IMR-90 (cell line): ENCODE measurements around the gene CEP295NL. TPM values are rescaled to one million over a fixed set of nuclear protein-coding genes. Genes with fewer than 3 reads are reported as not detected.

Experiments
- ATAC-seq: fragments of 200-7000 bp; cut with Tn5 transposase; 2 replicates; pipeline ENCODE4 v1.9.1; 2020; ENCODE audit warnings: low read depth, mild to moderate bottlenecking, moderate library complexity
- BruUV-seq: library from RNA; stranded (reverse); fragments of 400-500 nt; replicated peaks from 2 replicates; lab custom pipeline; 2021; lab: Mats Ljungman, UMichigan
- CTCF ChIA-PET: fragments of 300-600 bp; formaldehyde crosslinking; extraction: SDS; loops from one replicate; lab custom pipeline; 2021; ENCODE audit warnings: antibody characterized with exemption; lab: Yijun Ruan, JAX
- POLR2A ChIA-PET: fragments of 300-600 bp; sonication (Branson Sonifier 250); formaldehyde crosslinking; loops from one replicate; lab custom pipeline; 2022; ENCODE audit warnings: antibody characterized with exemption; ENCODE audit not compliant: unreplicated experiment; lab: Charles Lee
- DNase-seq: peaks from one replicate; pipeline ENCODE4 v3.0.0; 2013
- H2AFZ ChIP-seq: replicated peaks from 2 replicates; pipeline ENCODE3; 2013; ENCODE audit warnings: low read length, mild to moderate bottlenecking; ENCODE audit not compliant: poor library complexity
- H2AK5ac ChIP-seq: 2 replicates; pipeline ENCODE4 v1.6.1; 2013; ENCODE audit warnings: low read depth, low read length, inconsistent platforms
- H2AK9ac ChIP-seq: replicated peaks from 2 replicates; pipeline ENCODE3; 2013; ENCODE audit warnings: mild to moderate bottlenecking, low read depth, low read length, moderate library complexity; ENCODE audit not compliant: poor library complexity
- H2BK120ac ChIP-seq: 2 replicates; pipeline ENCODE4 v1.6.1; 2013; ENCODE audit warnings: low read depth, low read length, inconsistent platforms
- H2BK15ac ChIP-seq: 3 replicates; pipeline ENCODE4 v1.6.1; 2013; ENCODE audit warnings: low read depth, low read length, inconsistent platforms
- H2BK20ac ChIP-seq: 2 replicates; pipeline ENCODE4 v1.6.1; 2013; ENCODE audit warnings: low read depth, mild to moderate bottlenecking, inconsistent platforms, low read length, moderate library complexity
- H2BK5ac ChIP-seq: 2 replicates; pipeline ENCODE4 v1.6.1; 2013; ENCODE audit warnings: mild to moderate bottlenecking, low read depth, low read length, inconsistent platforms; ENCODE audit not compliant: poor library complexity, severe bottlenecking
- H3K14ac ChIP-seq: replicated peaks from 2 replicates; pipeline ENCODE4 v1.6.1; 2013; ENCODE audit warnings: low read depth, low read length, inconsistent platforms
- H3K18ac ChIP-seq: 2 replicates; pipeline ENCODE4 v1.6.1; 2013; ENCODE audit warnings: low read depth, low read length, control low read depth
- H3K23ac ChIP-seq: 2 replicates; pipeline ENCODE4 v1.6.1; 2013; ENCODE audit warnings: low read depth, low read length, inconsistent platforms
- H3K27ac ChIP-seq: 2 replicates; pipeline ENCODE4 v1.5.1; 2013; ENCODE audit warnings: mild to moderate bottlenecking, control low read depth, low read length; ENCODE audit not compliant: insufficient read depth
- H3K27me3 ChIP-seq: 2 replicates; pipeline ENCODE4 v1.6.1; 2013; ENCODE audit warnings: low read length; ENCODE audit not compliant: control insufficient read depth, insufficient read depth
- H3K36me3 ChIP-seq: 2 replicates; pipeline ENCODE4 v1.6.1; 2013; ENCODE audit warnings: low read length, mixed read lengths; ENCODE audit not compliant: control insufficient read depth, insufficient read depth
- H3K4ac ChIP-seq: 2 replicates; pipeline ENCODE4 v1.6.1; 2013; ENCODE audit warnings: low read depth, low read length, inconsistent platforms
- H3K4me1 ChIP-seq: 2 replicates; pipeline ENCODE4 v1.6.1; 2013; ENCODE audit warnings: low read length, mixed read lengths; ENCODE audit not compliant: control insufficient read depth, insufficient read depth
- H3K4me2 ChIP-seq: 2 replicates; pipeline ENCODE4 v1.6.1; 2013; ENCODE audit warnings: low read depth, mild to moderate bottlenecking, control low read depth, low read length, moderate library complexity
- H3K4me3 ChIP-seq: 2 replicates; pipeline ENCODE4 v1.5.1; 2013; ENCODE audit warnings: low read depth, mild to moderate bottlenecking, control low read depth, low read length, moderate library complexity; ENCODE audit not compliant: insufficient read depth
- H3K56ac ChIP-seq: 2 replicates; pipeline ENCODE4 v1.6.1; 2013; ENCODE audit warnings: low read length, inconsistent platforms; ENCODE audit not compliant: insufficient read depth; ENCODE audit errors: extremely low read depth
- H3K79me1 ChIP-seq, 2 experiments: 2 replicates each; pipeline ENCODE4 v1.6.1; 2013; ENCODE audit warnings: low read length in 2 of 2, inconsistent platforms in 1 of 2, low read depth in 1 of 2
- H3K9ac ChIP-seq: 2 replicates; pipeline ENCODE4 v1.6.1; 2013; ENCODE audit warnings: low read depth, low read length, control low read depth
- H3K9me1 ChIP-seq: 2 replicates; pipeline ENCODE4 v1.6.1; 2013; ENCODE audit warnings: low read length, inconsistent platforms; ENCODE audit not compliant: insufficient read depth
- H3K9me3 ChIP-seq: 2 replicates; pipeline ENCODE4 v1.6.1; 2013; ENCODE audit warnings: low read length; ENCODE audit not compliant: control insufficient read depth, insufficient read depth
- H4K20me1 ChIP-seq: 2 replicates; pipeline ENCODE4 v1.6.1; 2013; ENCODE audit warnings: low read length, inconsistent platforms; ENCODE audit not compliant: insufficient read depth
- H4K5ac ChIP-seq: 2 replicates; pipeline ENCODE4 v1.6.1; 2013; ENCODE audit warnings: mild to moderate bottlenecking, low read depth, low read length, control low read depth
- H4K8ac ChIP-seq, 2 experiments: 2 replicates each; pipeline ENCODE4 v1.6.1; 2013; ENCODE audit warnings: low read depth in 2 of 2, low read length in 2 of 2, control low read depth in 1 of 2, inconsistent platforms in 1 of 2
- H4K91ac ChIP-seq: 2 replicates; pipeline ENCODE4 v1.6.1; 2013; ENCODE audit warnings: low read depth, low read length, inconsistent platforms; ENCODE audit not compliant: insufficient read depth
- BHLHE40 ChIP-seq: fragments of 150-350 bp; IDR thresholded peaks from 2 replicates; pipeline ENCODE4 v1.6.1; 2016; ENCODE audit warnings: mild to moderate bottlenecking, low read depth, low read length
- CTCF ChIP-seq: conservative IDR thresholded peaks from 2 replicates; pipeline ENCODE4 v1.5.1; 2012; ENCODE audit warnings: mild to moderate bottlenecking, low read depth, low read length, improper control_type of control experiment
- FOS ChIP-seq: fragments of 150-350 bp; IDR thresholded peaks from 2 replicates; pipeline ENCODE4 v1.6.1; 2016; ENCODE audit warnings: low read depth, low read length
- MAFK ChIP-seq: IDR thresholded peaks from 2 replicates; pipeline ENCODE4 v1.6.1; 2012; ENCODE audit warnings: low read depth, low read length, improper control_type of control experiment
- MAZ ChIP-seq: IDR thresholded peaks from 2 replicates; pipeline ENCODE4 v1.6.1; 2012; ENCODE audit warnings: low read depth, mild to moderate bottlenecking, low read length, improper control_type of control experiment, moderate library complexity, borderline replicate concordance
- NFE2L2 ChIP-seq: fragments of 150-350 bp; IDR thresholded peaks from 2 replicates; pipeline ENCODE4 v1.6.1; 2016; ENCODE audit warnings: low read depth, mild to moderate bottlenecking, low read length
- POLR2A ChIP-seq: IDR thresholded peaks from 2 replicates; pipeline ENCODE4 v1.6.1; 2012; ENCODE audit warnings: mild to moderate bottlenecking, low read depth, low read length
- RAD21 ChIP-seq: IDR thresholded peaks from 2 replicates; pipeline ENCODE4 v1.6.1; 2012; ENCODE audit warnings: low read length, improper control_type of control experiment
- RCOR1 ChIP-seq: IDR thresholded peaks from 2 replicates; pipeline ENCODE4 v1.6.1; 2012; ENCODE audit warnings: mild to moderate bottlenecking, low read length, improper control_type of control experiment; ENCODE audit not compliant: insufficient replicate concordance
- RFX5 ChIP-seq: IDR thresholded peaks from 2 replicates; pipeline ENCODE4 v1.8.0; 2012; ENCODE audit warnings: low read depth, mild to moderate bottlenecking, low read length, moderate library complexity
- SMC3 ChIP-seq: fragments of 150-350 bp; IDR thresholded peaks from 2 replicates; pipeline ENCODE4 v1.6.1; 2016; ENCODE audit warnings: low read depth, mild to moderate bottlenecking, antibody characterized with exemption, low read length, moderate library complexity
- WGBS, 2 experiments: methylation state at CpG; one replicate each; pipeline versions ENCODE4 v1.1.5 to v1.1.7; 2013; ENCODE audit warnings: missing lambda C conversion rate in 2 of 2; ENCODE audit not compliant: insufficient read length in 1 of 2; ENCODE audit errors: extremely low coverage in 2 of 2; 5-methylcytosine and 5-hydroxymethylcytosine counted together
- dilution Hi-C: fragments of 300-500 bp; cut with HindIII; formaldehyde crosslinking; loops from one replicate; pipeline ENCODE4 v1.14.3; 2018; ENCODE audit warnings: low sequenced_read_pairs; ENCODE audit not compliant: unreplicated experiment
- in situ Hi-C: fragments of 300-500 bp; cut with MboI; formaldehyde crosslinking; loops from 3 replicates; pipeline ENCODE4 v1.14.3; 2019; ENCODE audit warnings: low sequenced_read_pairs, inconsistent platforms, mixed read lengths
- intact Hi-C: fragments of 100-400 bp; cut with micrococcal nuclease; formaldehyde crosslinking; loops from 2 replicates; pipeline ENCODE4 v1.10.0; 2022
- polyA plus RNA-seq, 3 experiments: library from polyadenylated mRNA; depleted of rRNA; stranded (reverse); fragments of >200 nt; gene quantifications; 2 replicates each; pipeline ENCODE4 v1.2.3, GENCODE V29; 2012; ENCODE audit warnings: low replicate concordance in 1 of 3
- total RNA-seq: library from RNA; depleted of rRNA; stranded (reverse); fragments of >200 nt; gene quantifications from 2 replicates; pipeline ENCODE4 v1.2.3, GENCODE V29; 2012

Gene CEP295NL
- total and polyA plus RNA-seq, 2 of the 4 experiments (the other 2 are of a cell fraction), result 0.31 to 0.72 TPM

- no peak overlapping the region for H2AFZ ChIP-seq
- no peak overlapping the region for H3K18ac ChIP-seq
- H4K8ac ChIP-seq, result no peak overlapping the region
- TF ChIP-seq FOS (no peak), RCOR1 (no peak), POLR2A (no peak), RFX5 (no peak), SMC3 (no peak), NFE2L2 (no peak), MAZ (no peak), CTCF (no peak), BHLHE40 (no peak), MAFK (no peak), RAD21 (no peak)
- no peaks in the 10 kb centered on the region for H3K27me3 ChIP-seq
- BruUV-seq, result no TSS peak
- no peak overlapping the region for H2AK5ac ChIP-seq
- WGBS, 2 experiments, result 96% methylated on average over 20 of the region's 25 CpGs; no CpG with 5 or more reads in 1 of the 2 experiments
- ATAC-seq (no peak), DNase-seq (no peak)
- H3K79me1 ChIP-seq, result peaks cover 15 to 68% of the 10 kb centered on the region in 2 experiments
- intact Hi-C loops, result no loop called here
- H3K23ac ChIP-seq, result no peak overlapping the region
- H3K36me3 ChIP-seq, result peaks cover 44% of the 10 kb centered on the region
- no peak overlapping the region for H3K4me3 ChIP-seq
- H3K9ac ChIP-seq, result no peak overlapping the region
- no peak overlapping the region for H3K14ac ChIP-seq
- no peak overlapping the region for H3K4ac ChIP-seq
- dilution Hi-C loops, result no loop called here
- in situ Hi-C loops, result loop anchor here (25.0 kb wide), 1 partner anchor 532 kb away; no protein-coding TSS in a partner anchor
- no peak overlapping the region for H4K5ac ChIP-seq
- H2BK20ac ChIP-seq, result no peak overlapping the region
- H3K9me1 ChIP-seq, result no peaks in the 10 kb centered on the region; the same call in 1 of the 2 replicates
- H3K27ac ChIP-seq, result no peak overlapping the region
- ChIA-PET CTCF (interaction anchor here (0.5 kb wide), 1 partner anchor 817 kb away, joined by 3 read pairs; no protein-coding TSS in a partner anchor), POLR2A (no interaction called here)
- H4K20me1 ChIP-seq, result peaks cover 7% of the 10 kb centered on the region
- H2BK15ac ChIP-seq, result no peak overlapping the region
- H2AK9ac ChIP-seq, result no peak overlapping the region
- H4K91ac ChIP-seq, result no peak overlapping the region
- no peak overlapping the region for H2BK120ac ChIP-seq
- H2BK5ac ChIP-seq, result no peak overlapping the region
- no peak overlapping the region for H3K4me2 ChIP-seq
- H3K4me1 ChIP-seq, result peaks cover 3% of the 10 kb centered on the region; the same call in 1 of the 2 replicates
- no peak overlapping the region for H3K56ac ChIP-seq
- H3K9me3 ChIP-seq, result no peaks in the 10 kb centered on the region
Observed at GRCh38 chr17:78855561-78856165, 47.3 kb downstream of the CEP295NL start.
